Stimulated activated CD4-positive, alpha-beta T cell treated with anti-CD3 and anti-CD28 coated beads, Interleukin-4, amount 100 ng/mL, for 4 hours (primary cell): ENCODE data around the gene PROK2.

ENCODE experiments used
- DNase-seq, 2 experiments: peaks; one replicate each; pipeline ENCODE4 v3.0.0-alpha.2; 2020

PROK2 gene

GRCh38 chr3:71784914-71785531, at the start of gene PROK2:
Gene PROK2, minus strand, starts transcription at chr3:71785148. Its CDS starts 96 bp downstream, at chr3:71785052.
- DNase-seq: peak; percentile 42 to 47

GRCh38 chr3:71831599-71831998, 46.7 kb upstream of the PROK2 start:
- no peak for DNase-seq

GRCh38 chr3:71825551-71826283, 40.8 kb upstream of the PROK2 start:
- DNase-seq: no peak

- no peak for DNase-seq
Measured at GRCh38 chr3:71821116-71821515, 36.2 kb upstream of the PROK2 start.

GRCh38 chr3:71817262-71817661, 32.3 kb upstream of the PROK2 start:
- DNase-seq: no peak

GRCh38 chr3:71816767-71817156, 31.8 kb upstream of the PROK2 start:
- DNase-seq: no peak

- DNase-seq: no peak
Measured at GRCh38 chr3:71815340-71816067, 30.6 kb upstream of the PROK2 start.

GRCh38 chr3:71813704-71814103, 28.8 kb upstream of the PROK2 start:
- DNase-seq: no peak

GRCh38 chr3:71813073-71813472, 28.1 kb upstream of the PROK2 start:
- DNase-seq: no peak

- DNase-seq: no peak
Measured at GRCh38 chr3:71810056-71810455, 25.1 kb upstream of the PROK2 start.

- no peak for DNase-seq
Measured at GRCh38 chr3:71809321-71810026, 24.5 kb upstream of the PROK2 start.

- no peak for DNase-seq
Measured at GRCh38 chr3:71806736-71807135, 21.8 kb upstream of the PROK2 start.

GRCh38 chr3:71805691-71806090, 20.7 kb upstream of the PROK2 start:
- DNase-seq: no peak

- DNase-seq: no peak
Measured at GRCh38 chr3:71805199-71805598, 20.3 kb upstream of the PROK2 start.

- DNase-seq: no peak
Measured at GRCh38 chr3:71803248-71803647, 18.3 kb upstream of the PROK2 start.

- DNase-seq: no peak
Measured at GRCh38 chr3:71801986-71802385, 17.0 kb upstream of the PROK2 start.

- DNase-seq: no peak
Measured at GRCh38 chr3:71800023-71800422, 15.1 kb upstream of the PROK2 start.

GRCh38 chr3:71797455-71797854, 12.5 kb upstream of the PROK2 start:
- DNase-seq: no peak

GRCh38 chr3:71796290-71796689, 11.3 kb upstream of the PROK2 start:
- DNase-seq: no peak

- DNase-seq: no peak
Measured at GRCh38 chr3:71791634-71792033, 6.7 kb upstream of the PROK2 start.

GRCh38 chr3:71789922-71790321, 5.0 kb upstream of the PROK2 start:
- DNase-seq: no peak

- DNase-seq: no peak
Measured at GRCh38 chr3:71787851-71788405, 3.0 kb upstream of the PROK2 start.

GRCh38 chr3:71786551-71786950, 1.6 kb upstream of the PROK2 start:
- DNase-seq: no peak
